ENCODE data around the gene DENND1A. TPM values are rescaled to one million over a fixed set of nuclear protein-coding genes. Genes with fewer than 3 reads are reported as not detected.
A peak's percentile ranks its signal among the peaks of the same experiment; 100 is the strongest.

DENND1A gene
- total and polyA plus RNA-seq, 2 of the 13 experiments (the other 11 are each of a cell fraction or from before 2014, with no cell fraction given): 14.8 to 30.1 TPM

GRCh38 chr9:123347289-123348060, 582.5 kb downstream of the DENND1A start:
- peak; percentile 77 for FAIRE-seq

More at GRCh38 chr9:123347289-123348060, 582.5 kb downstream of the DENND1A start:
- Histone ChIP-seq H4K20me1 (ENCODE audit: insufficient read depth, low read length) (no peaks in the 10 kb centered on the region), H3K9me3 (ENCODE audit: low read length) (no peaks in the 10 kb centered on the region), H3K79me2 (ENCODE audit: insufficient read depth, low read length) (no peaks in the 10 kb centered on the region), H3K4me2 (ENCODE audit: low read depth, low read length) (no peak overlapping the region), H3K4me3 (replicated peaks in 1 of 3; ENCODE audit: insufficient read depth in 1 of 3, low read depth in 2 of 3, low read length in 3 of 3) (no peak overlapping the region), H3K4me1 (ENCODE audit: insufficient read depth, low read length) (peaks cover 38% of the 10 kb centered on the region), H3K27me3 (ENCODE audit: control insufficient read depth in 1 of 2, insufficient read depth in 2 of 2, low read length in 2 of 2) (peaks cover 2 to 40% of the 10 kb centered on the region in 2 experiments), H3K9ac (ENCODE audit: insufficient read depth, low read depth, low read length) (no peak overlapping the region), H3K27ac (ENCODE audit: extremely low read length, insufficient read depth, low read length) (no peak overlapping the region), H2AFZ (ENCODE audit: low read length) (no peak overlapping the region), H3K36me3 (replicated peaks in 1 of 2; ENCODE audit: control insufficient read depth in 1 of 2, insufficient read depth in 2 of 2, low read length in 2 of 2) (no peaks in the 10 kb centered on the region)
- 46% methylated on average over 10 of the region's 12 CpGs for WGBS (ENCODE audit: low lambda C conversion rate)
- ATAC-seq: no peak
- no peak for DNase-seq (ENCODE audit: low spot score)
- in situ Hi-C loops (cut with HindIII; ENCODE audit: extremely low pct_ligation_motif_present, low pct_unique_long_range_greater_than_20kb): no loop called here
- TF ChIP-seq CREB1 (IDR thresholded peaks at IDR 0.05): peak; percentile 88
- no peak for TF ChIP-seq CREB1 (CRISPR knock-in tag; IDR thresholded peaks at IDR 0.05)
- TF ChIP-seq, protein P1, sequence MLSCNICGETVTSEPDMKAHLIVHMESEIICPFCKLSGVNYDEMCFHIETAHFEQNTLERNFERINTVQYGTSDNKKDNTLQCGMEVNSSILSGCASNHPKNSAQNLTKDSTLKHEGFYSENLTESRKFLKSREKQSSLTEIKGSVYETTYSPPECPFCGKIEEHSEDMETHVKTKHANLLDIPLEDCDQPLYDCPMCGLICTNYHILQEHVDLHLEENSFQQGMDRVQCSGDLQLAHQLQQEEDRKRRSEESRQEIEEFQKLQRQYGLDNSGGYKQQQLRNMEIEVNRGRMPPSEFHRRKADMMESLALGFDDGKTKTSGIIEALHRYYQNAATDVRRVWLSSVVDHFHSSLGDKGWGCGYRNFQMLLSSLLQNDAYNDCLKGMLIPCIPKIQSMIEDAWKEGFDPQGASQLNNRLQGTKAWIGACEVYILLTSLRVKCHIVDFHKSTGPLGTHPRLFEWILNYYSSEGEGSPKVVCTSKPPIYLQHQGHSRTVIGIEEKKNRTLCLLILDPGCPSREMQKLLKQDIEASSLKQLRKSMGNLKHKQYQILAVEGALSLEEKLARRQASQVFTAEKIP (CRISPR knock-in tag; IDR thresholded peaks at IDR 0.05; ENCODE audit: borderline replicate concordance): no peak
- TF ChIP-seq, protein P2, sequence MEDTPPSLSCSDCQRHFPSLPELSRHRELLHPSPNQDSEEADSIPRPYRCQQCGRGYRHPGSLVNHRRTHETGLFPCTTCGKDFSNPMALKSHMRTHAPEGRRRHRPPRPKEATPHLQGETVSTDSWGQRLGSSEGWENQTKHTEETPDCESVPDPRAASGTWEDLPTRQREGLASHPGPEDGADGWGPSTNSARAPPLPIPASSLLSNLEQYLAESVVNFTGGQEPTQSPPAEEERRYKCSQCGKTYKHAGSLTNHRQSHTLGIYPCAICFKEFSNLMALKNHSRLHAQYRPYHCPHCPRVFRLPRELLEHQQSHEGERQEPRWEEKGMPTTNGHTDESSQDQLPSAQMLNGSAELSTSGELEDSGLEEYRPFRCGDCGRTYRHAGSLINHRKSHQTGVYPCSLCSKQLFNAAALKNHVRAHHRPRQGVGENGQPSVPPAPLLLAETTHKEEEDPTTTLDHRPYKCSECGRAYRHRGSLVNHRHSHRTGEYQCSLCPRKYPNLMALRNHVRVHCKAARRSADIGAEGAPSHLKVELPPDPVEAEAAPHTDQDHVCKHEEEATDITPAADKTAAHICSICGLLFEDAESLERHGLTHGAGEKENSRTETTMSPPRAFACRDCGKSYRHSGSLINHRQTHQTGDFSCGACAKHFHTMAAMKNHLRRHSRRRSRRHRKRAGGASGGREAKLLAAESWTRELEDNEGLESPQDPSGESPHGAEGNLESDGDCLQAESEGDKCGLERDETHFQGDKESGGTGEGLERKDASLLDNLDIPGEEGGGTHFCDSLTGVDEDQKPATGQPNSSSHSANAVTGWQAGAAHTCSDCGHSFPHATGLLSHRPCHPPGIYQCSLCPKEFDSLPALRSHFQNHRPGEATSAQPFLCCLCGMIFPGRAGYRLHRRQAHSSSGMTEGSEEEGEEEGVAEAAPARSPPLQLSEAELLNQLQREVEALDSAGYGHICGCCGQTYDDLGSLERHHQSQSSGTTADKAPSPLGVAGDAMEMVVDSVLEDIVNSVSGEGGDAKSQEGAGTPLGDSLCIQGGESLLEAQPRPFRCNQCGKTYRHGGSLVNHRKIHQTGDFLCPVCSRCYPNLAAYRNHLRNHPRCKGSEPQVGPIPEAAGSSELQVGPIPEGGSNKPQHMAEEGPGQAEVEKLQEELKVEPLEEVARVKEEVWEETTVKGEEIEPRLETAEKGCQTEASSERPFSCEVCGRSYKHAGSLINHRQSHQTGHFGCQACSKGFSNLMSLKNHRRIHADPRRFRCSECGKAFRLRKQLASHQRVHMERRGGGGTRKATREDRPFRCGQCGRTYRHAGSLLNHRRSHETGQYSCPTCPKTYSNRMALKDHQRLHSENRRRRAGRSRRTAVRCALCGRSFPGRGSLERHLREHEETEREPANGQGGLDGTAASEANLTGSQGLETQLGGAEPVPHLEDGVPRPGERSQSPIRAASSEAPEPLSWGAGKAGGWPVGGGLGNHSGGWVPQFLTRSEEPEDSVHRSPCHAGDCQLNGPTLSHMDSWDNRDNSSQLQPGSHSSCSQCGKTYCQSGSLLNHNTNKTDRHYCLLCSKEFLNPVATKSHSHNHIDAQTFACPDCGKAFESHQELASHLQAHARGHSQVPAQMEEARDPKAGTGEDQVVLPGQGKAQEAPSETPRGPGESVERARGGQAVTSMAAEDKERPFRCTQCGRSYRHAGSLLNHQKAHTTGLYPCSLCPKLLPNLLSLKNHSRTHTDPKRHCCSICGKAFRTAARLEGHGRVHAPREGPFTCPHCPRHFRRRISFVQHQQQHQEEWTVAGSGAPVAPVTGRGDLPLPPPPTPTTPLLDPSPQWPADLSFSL (CRISPR knock-in tag; IDR thresholded peaks at IDR 0.05): peak; percentile 43
- TF ChIP-seq FOXP1 (IDR thresholded peaks at IDR 0.05): peak; percentile 54
- no peak for TF ChIP-seq FOXP1 (CRISPR knock-in tag; IDR thresholded peaks at IDR 0.05)
- POLR2A ChIA-PET: no interaction called here
- intact Hi-C loops (cut with micrococcal nuclease; ENCODE audit: unreplicated experiment): loop anchor here (2.0 to 5.0 kb wide), 2 partner anchors 123 to 245 kb away; no protein-coding TSS in a partner anchor
- CTCF ChIA-PET (ENCODE audit: low intra/inter-chr PET ratio, low total read pairs): no interaction called here
- BruUV-seq (replicated peaks): no TSS peak
